Sigmoid colon (tissue), 7 donors: ENCODE results near the gene PHF20. TPM values are rescaled to one million over a fixed set of nuclear protein-coding genes. Genes with fewer than 3 reads are reported as not detected.

Source experiments
- DNase-seq: peaks from one replicate; pipeline ENCODE4 v3.0.0-alpha.2; 2019
- H3K27ac ChIP-seq, 4 donors: fragments of 200-600 bp; sonication (generic); one replicate each; pipeline ENCODE4 v1.5.1; 2016 to 2019; ENCODE audit warnings: mild to moderate bottlenecking in 1 of 4
- H3K27me3 ChIP-seq, 3 donors: fragments of 200-600 bp; sonication (generic); one replicate each; pipeline ENCODE4 v1.5.1; 2019; ENCODE audit warnings: mild to moderate bottlenecking in 1 of 3
- H3K36me3 ChIP-seq, 4 donors: fragments of 200-600 bp; sonication (generic); one replicate each; pipeline ENCODE4 v1.5.1; 2016 to 2019
- H3K4me1 ChIP-seq, 4 donors: fragments of 200-600 bp; sonication (generic); one replicate each; pipeline ENCODE4 v1.5.1; 2017 to 2019
- H3K4me3 ChIP-seq, 4 donors: fragments of 200-600 bp; sonication (generic); one replicate each; pipeline ENCODE4 v1.5.1; 2017 to 2019; ENCODE audit warnings: mild to moderate bottlenecking in 2 of 4, moderate library complexity in 1 of 4
- H3K9me3 ChIP-seq, 4 donors: fragments of 200-600 bp in 3 of 4; sonication (generic) in 3 of 4; one replicate each; pipeline versions ENCODE4 v1.5.1 to v1.6.1; 2013 to 2019
- CTCF ChIP-seq, 4 experiments: fragments of 450-650 bp in 3 of 4; fragments of 200-600 bp in 1 of 4; IDR thresholded peaks; one replicate each; pipeline ENCODE4 v1.5.1; 2016 to 2019; ENCODE audit warnings: antibody characterized with exemption in 4 of 4, mild to moderate bottlenecking in 3 of 4, moderate library complexity in 2 of 4
- EP300 ChIP-seq, 4 donors: sonication (generic); formaldehyde crosslinking; IDR thresholded peaks; one replicate each; pipeline ENCODE4 v1.6.1; 2017; ENCODE audit warnings: antibody characterized with exemption in 4 of 4
- POLR2A ChIP-seq, 2 donors: fragments of 450-650 bp; IDR thresholded peaks; one replicate each; pipeline ENCODE4 v1.6.1; 2016; ENCODE audit warnings: antibody characterized with exemption in 2 of 2, mild to moderate bottlenecking in 2 of 2, moderate library complexity in 2 of 2
- POLR2AphosphoS5 ChIP-seq, 4 donors: sonication (generic); formaldehyde crosslinking; IDR thresholded peaks; one replicate each; pipeline ENCODE4 v1.6.1; 2017; ENCODE audit warnings: antibody characterized with exemption in 4 of 4
- WGBS, 2 donors: extraction: QIAGEN DNeasy Blood & Tissue Kit; methylation state at CpG; one replicate each; pipeline ENCODE4 v1.1.7; 2013; 5-methylcytosine and 5-hydroxymethylcytosine counted together
- intact Hi-C: fragments of 100-400 bp; cut with DNase I; formaldehyde crosslinking; loops from one replicate; pipeline ENCODE4 v1.15.1; 2023
- polyA plus RNA-seq, 3 donors: library from polyadenylated mRNA; stranded (reverse); fragments of 200-250 nt; gene quantifications; one replicate each; pipeline ENCODE4 v1.2.3, GENCODE V29; 2013
- total RNA-seq, 4 donors: library from RNA; depleted of rRNA; stranded (reverse); fragments of >200 nt; gene quantifications; one replicate each; pipeline ENCODE4 v1.1.0, GENCODE V29; 2016
- donor health status: healthy with polysubstance abuse.
- donor health status: Bipolar disorder and iron deficiency.
- donor health status: healthy.

The PHF20 gene
- total and polyA plus RNA-seq, 7 donors, result 10.8 to 49.7 (median 41.0) TPM

- intact Hi-C loops, result no loop called here
- H3K9me3 ChIP-seq, result no peaks in the 10 kb centered on the region
- WGBS, 2 donors, result 98% methylated on average over 3 of the region's 3 CpGs
- peaks cover 5 to 62% (median 22%) of the 10 kb centered on the region in 4 donors for H3K36me3 ChIP-seq
- no peak overlapping the region for H3K27ac ChIP-seq
- TF ChIP-seq CTCF (IDR thresholded peaks at IDR 0.05), result no peak
- no peak for TF ChIP-seq POLR2AphosphoS5 (IDR thresholded peaks at IDR 0.05)
- TF ChIP-seq EP300 (IDR thresholded peaks at IDR 0.05), result no peak
- no peak for TF ChIP-seq POLR2A (IDR thresholded peaks at IDR 0.05)
- H3K4me3 ChIP-seq, result no peak overlapping the region
- H3K27me3 ChIP-seq, result no peaks in the 10 kb centered on the region
- DNase-seq, result no peak
- H3K4me1 ChIP-seq, result no peaks in the 10 kb centered on the region
These were observed 148.7 kb downstream of the PHF20 start for GRCh38 chr20:35920523-35920922.

- no peak for DNase-seq
- Histone ChIP-seq H3K9me3 (no peaks in the 10 kb centered on the region), H3K27ac (no peak overlapping the region), H3K27me3 (no peaks in the 10 kb centered on the region), H3K4me1 (no peaks in the 10 kb centered on the region), H3K36me3 (peaks cover 6 to 59% (median 14%) of the 10 kb centered on the region in 4 donors), H3K4me3 (no peak overlapping the region)
- 96 to 97% methylated on average over 2 of the region's 2 CpGs for WGBS, 2 donors
- no peak for TF ChIP-seq EP300 (IDR thresholded peaks at IDR 0.05)
- TF ChIP-seq POLR2AphosphoS5 (IDR thresholded peaks at IDR 0.05), result no peak
- no peak for TF ChIP-seq CTCF (IDR thresholded peaks at IDR 0.05)
- no peak for TF ChIP-seq POLR2A (IDR thresholded peaks at IDR 0.05)
- intact Hi-C loops, result no loop called here
These were observed 157.5 kb downstream of the PHF20 start for GRCh38 chr20:35929301-35929700.

- Histone ChIP-seq H3K36me3 (peaks cover 0 to 67% (median 8%) of the 10 kb centered on the region in 4 donors), H3K4me3 (no peak overlapping the region), H3K9me3 (no peaks in the 10 kb centered on the region), H3K4me1 (no peaks in the 10 kb centered on the region), H3K27ac (no peak overlapping the region), H3K27me3 (no peaks in the 10 kb centered on the region)
- TF ChIP-seq POLR2AphosphoS5 (IDR thresholded peaks at IDR 0.05), result no peak
- TF ChIP-seq EP300 (IDR thresholded peaks at IDR 0.05), result no peak
- WGBS, 2 donors, result 93 to 95% methylated on average over 4 of the region's 4 CpGs
- intact Hi-C loops, result no loop called here
- no peak for DNase-seq
These were observed 162.2 kb downstream of the PHF20 start for GRCh38 chr20:35934050-35934449.

GRCh38 chr20:35939264-35939663, 167.4 kb downstream of the PHF20 start:
- DNase-seq, result no peak
- Histone ChIP-seq H3K9me3 (no peaks in the 10 kb centered on the region), H3K27ac (no peak overlapping the region), H3K4me3 (no peak overlapping the region), H3K36me3 (peaks cover 16 to 70% (median 21%) of the 10 kb centered on the region in 4 donors), H3K4me1 (no peaks in the 10 kb centered on the region), H3K27me3 (no peaks in the 10 kb centered on the region)
- intact Hi-C loops, result no loop called here
- no peak for TF ChIP-seq POLR2A (IDR thresholded peaks at IDR 0.05)
- no peak for TF ChIP-seq POLR2AphosphoS5 (IDR thresholded peaks at IDR 0.05)
- no peak for TF ChIP-seq EP300 (IDR thresholded peaks at IDR 0.05)
- TF ChIP-seq CTCF (IDR thresholded peaks at IDR 0.05), result no peak
- 97 to 98% methylated on average over 3 of the region's 3 CpGs for WGBS, 2 donors

- intact Hi-C loops, result no loop called here
- Histone ChIP-seq H3K4me1 (no peaks in the 10 kb centered on the region), H3K27me3 (no peaks in the 10 kb centered on the region), H3K27ac (no peak overlapping the region), H3K36me3 (peaks cover 16 to 78% (median 24%) of the 10 kb centered on the region in 4 donors), H3K9me3 (no peaks in the 10 kb centered on the region), H3K4me3 (no peak overlapping the region)
- TF ChIP-seq CTCF (IDR thresholded peaks at IDR 0.05) (no peak), EP300 (IDR thresholded peaks at IDR 0.05) (no peak), POLR2A (IDR thresholded peaks at IDR 0.05) (no peak), POLR2AphosphoS5 (IDR thresholded peaks at IDR 0.05) (no peak)
- no peak for DNase-seq
- WGBS, 2 donors, result 96 to 97% methylated on average over 2 of the region's 2 CpGs
These were observed 169.8 kb downstream of the PHF20 start for GRCh38 chr20:35941620-35942019.
